ENCODE data around the gene DCAF8L2. TPM values are rescaled to one million over a fixed set of nuclear protein-coding genes. Genes with fewer than 3 reads are reported as not detected.
A peak's percentile ranks its signal among the peaks of the same experiment; 100 is the strongest.
"Not testable (repeated sequence)": the region's sequence is repeated elsewhere in the genome, so short reads cannot be mapped to it uniquely, and the experiment has no call there.

DCAF8L2 gene
- total RNA-seq, 1 donor from 2014 or later, result not detected

DNA sequence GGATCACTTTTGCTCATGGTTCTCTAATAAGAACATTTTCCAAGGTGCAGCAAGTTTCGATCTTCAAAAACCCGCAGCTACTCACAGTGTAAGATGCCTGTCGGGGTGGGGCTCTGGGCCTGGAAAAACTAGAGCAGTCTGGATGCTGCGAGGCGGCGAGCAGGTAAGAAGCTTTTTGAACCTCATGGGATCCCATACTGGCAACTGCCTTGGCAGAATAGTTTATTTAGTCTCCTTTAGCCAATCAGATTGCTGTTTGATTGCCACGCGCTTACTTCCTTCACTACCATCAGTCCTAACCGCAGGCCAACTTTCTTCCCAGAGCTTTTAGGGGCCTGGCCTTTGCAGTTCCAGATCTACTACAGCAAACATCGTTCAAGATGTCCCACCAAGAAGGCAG, 156.4 kb downstream of the DCAF8L2 start:
- Histone ChIP-seq H3K4me1 (ENCODE audit: insufficient read depth, low read length) (no peaks in the 10 kb centered on the region), H3K4me3 (ENCODE audit: insufficient read depth, low read depth, low read length) (no peak overlapping the region), H2AFZ (ENCODE audit: low read depth, low read length) (no peak overlapping the region), H4K20me1 (ENCODE audit: insufficient read depth, low read length) (no peaks in the 10 kb centered on the region), H3K9ac (ENCODE audit: low read length) (no peak overlapping the region), H3K27me3 (ENCODE audit: insufficient read depth, low read length) (no peaks in the 10 kb centered on the region), H3K27ac (ENCODE audit: low read depth, low read length) (no peak overlapping the region), H3K4me2 (ENCODE audit: low read length) (no peak overlapping the region), H3K36me3 (ENCODE audit: insufficient read depth, low read length) (no peaks in the 10 kb centered on the region), H3K9me3 (ENCODE audit: insufficient read depth, low read depth, low read length) (no peaks in the 10 kb centered on the region), H3K79me2 (ENCODE audit: insufficient read depth, low read length) (no peaks in the 10 kb centered on the region)
- no peak for DNase-seq (ENCODE audit: low read depth)
- no peak for FAIRE-seq
- Mint-ChIP-seq H3K9me3 (ENCODE audit: unreplicated experiment) (no peaks in the 10 kb centered on the region), H3K4me1 (ENCODE audit: low read depth, unreplicated experiment) (no peaks in the 10 kb centered on the region), H3K36me3 (ENCODE audit: low read depth, unreplicated experiment) (no peaks in the 10 kb centered on the region), H3K4me3 (ENCODE audit: unreplicated experiment) (no peak overlapping the region), H3K27me3 (ENCODE audit: low read depth, unreplicated experiment) (no peaks in the 10 kb centered on the region), H3K27ac (ENCODE audit: unreplicated experiment) (no peak overlapping the region)
- TF ChIP-seq EZH2 (IDR thresholded peaks at IDR 0.05; ENCODE audit: insufficient read depth, low read length), result no peak
- TF ChIP-seq, protein P1, sequence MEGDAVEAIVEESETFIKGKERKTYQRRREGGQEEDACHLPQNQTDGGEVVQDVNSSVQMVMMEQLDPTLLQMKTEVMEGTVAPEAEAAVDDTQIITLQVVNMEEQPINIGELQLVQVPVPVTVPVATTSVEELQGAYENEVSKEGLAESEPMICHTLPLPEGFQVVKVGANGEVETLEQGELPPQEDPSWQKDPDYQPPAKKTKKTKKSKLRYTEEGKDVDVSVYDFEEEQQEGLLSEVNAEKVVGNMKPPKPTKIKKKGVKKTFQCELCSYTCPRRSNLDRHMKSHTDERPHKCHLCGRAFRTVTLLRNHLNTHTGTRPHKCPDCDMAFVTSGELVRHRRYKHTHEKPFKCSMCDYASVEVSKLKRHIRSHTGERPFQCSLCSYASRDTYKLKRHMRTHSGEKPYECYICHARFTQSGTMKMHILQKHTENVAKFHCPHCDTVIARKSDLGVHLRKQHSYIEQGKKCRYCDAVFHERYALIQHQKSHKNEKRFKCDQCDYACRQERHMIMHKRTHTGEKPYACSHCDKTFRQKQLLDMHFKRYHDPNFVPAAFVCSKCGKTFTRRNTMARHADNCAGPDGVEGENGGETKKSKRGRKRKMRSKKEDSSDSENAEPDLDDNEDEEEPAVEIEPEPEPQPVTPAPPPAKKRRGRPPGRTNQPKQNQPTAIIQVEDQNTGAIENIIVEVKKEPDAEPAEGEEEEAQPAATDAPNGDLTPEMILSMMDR (IDR thresholded peaks at IDR 0.05; ENCODE audit: insufficient read depth, low read depth, low read length), result no peak

DNA sequence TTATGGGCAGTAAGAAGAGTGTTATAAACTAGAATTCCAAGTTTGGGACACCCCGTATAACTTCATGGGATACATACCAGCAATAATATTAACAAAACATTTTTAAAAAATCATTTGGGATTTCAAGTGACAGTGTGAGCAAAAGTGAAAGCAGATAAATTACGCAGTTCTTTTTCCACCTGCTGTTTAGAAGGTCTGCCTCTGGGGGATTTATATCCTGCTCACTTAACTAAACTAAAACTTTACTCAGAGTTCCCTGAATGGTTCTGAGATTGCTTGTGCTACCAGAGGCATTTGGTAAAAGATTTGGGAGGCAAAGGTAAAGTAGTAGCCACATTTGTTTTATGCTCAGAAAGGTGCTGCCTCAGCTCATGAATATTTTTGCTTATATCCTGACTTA, 160.2 kb downstream of the DCAF8L2 start:
- not testable (repeated sequence) for DNase-seq (ENCODE audit: low read depth); H3K27me3 Mint-ChIP-seq (ENCODE audit: low read depth, unreplicated experiment); H3K4me2 ChIP-seq (ENCODE audit: low read length); H3K27ac ChIP-seq (ENCODE audit: low read depth, low read length); H3K79me2 ChIP-seq (ENCODE audit: insufficient read depth, low read length); H3K36me3 ChIP-seq (ENCODE audit: insufficient read depth, low read length); H4K20me1 ChIP-seq (ENCODE audit: insufficient read depth, low read length); H3K36me3 Mint-ChIP-seq (ENCODE audit: low read depth, unreplicated experiment); H3K9me3 Mint-ChIP-seq (ENCODE audit: unreplicated experiment); H2AFZ ChIP-seq (ENCODE audit: low read depth, low read length); H3K27me3 ChIP-seq (ENCODE audit: insufficient read depth, low read length); H3K4me3 ChIP-seq (ENCODE audit: insufficient read depth, low read depth, low read length); H3K4me1 ChIP-seq (ENCODE audit: insufficient read depth, low read length); H3K9me3 ChIP-seq (ENCODE audit: insufficient read depth, low read depth, low read length); H3K9ac ChIP-seq (ENCODE audit: low read length); H3K4me3 Mint-ChIP-seq (ENCODE audit: unreplicated experiment); H3K27ac Mint-ChIP-seq (ENCODE audit: unreplicated experiment); H3K4me1 Mint-ChIP-seq (ENCODE audit: low read depth, unreplicated experiment)
- peak; percentile 43 for FAIRE-seq

DNA sequence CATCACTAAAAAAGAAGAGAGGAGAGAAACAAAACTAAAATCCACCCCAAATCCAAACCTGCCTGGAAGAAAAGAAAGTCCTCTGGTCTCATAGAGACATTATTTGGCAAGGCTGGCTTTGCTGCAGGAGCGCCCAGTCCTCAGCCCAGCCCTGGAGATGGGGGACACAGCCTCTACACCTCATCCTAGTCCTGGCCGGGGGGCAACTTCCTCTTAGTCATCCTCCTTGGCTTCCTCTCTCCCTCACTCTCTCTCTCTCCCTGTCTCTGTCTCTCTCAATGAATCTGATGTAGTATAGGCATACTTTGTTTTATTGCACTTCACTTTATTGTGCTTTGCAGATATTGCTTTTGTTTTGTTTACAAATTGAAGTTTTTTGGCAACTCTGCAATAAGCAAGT, 161.8 kb downstream of the DCAF8L2 start:
- Mint-ChIP-seq H3K36me3 (ENCODE audit: low read depth, unreplicated experiment) (no peaks in the 10 kb centered on the region), H3K4me1 (ENCODE audit: low read depth, unreplicated experiment) (no peaks in the 10 kb centered on the region), H3K9me3 (ENCODE audit: unreplicated experiment) (peaks cover 2% of the 10 kb centered on the region), H3K27ac (ENCODE audit: unreplicated experiment) (no peak overlapping the region), H3K4me3 (ENCODE audit: unreplicated experiment) (no peak overlapping the region), H3K27me3 (ENCODE audit: low read depth, unreplicated experiment) (no peaks in the 10 kb centered on the region)
- Histone ChIP-seq H3K9me3 (ENCODE audit: insufficient read depth, low read depth, low read length) (no peaks in the 10 kb centered on the region), H2AFZ (ENCODE audit: low read depth, low read length) (no peak overlapping the region), H4K20me1 (ENCODE audit: insufficient read depth, low read length) (no peaks in the 10 kb centered on the region), H3K9ac (ENCODE audit: low read length) (no peak overlapping the region), H3K4me3 (ENCODE audit: insufficient read depth, low read depth, low read length) (no peak overlapping the region), H3K4me1 (ENCODE audit: insufficient read depth, low read length) (no peaks in the 10 kb centered on the region), H3K27me3 (ENCODE audit: insufficient read depth, low read length) (no peaks in the 10 kb centered on the region), H3K36me3 (ENCODE audit: insufficient read depth, low read length) (no peaks in the 10 kb centered on the region), H3K4me2 (ENCODE audit: low read length) (no peak overlapping the region), H3K27ac (ENCODE audit: low read depth, low read length) (no peak overlapping the region), H3K79me2 (ENCODE audit: insufficient read depth, low read length) (no peaks in the 10 kb centered on the region)
- DNase-seq (ENCODE audit: low read depth), result no peak
- TF ChIP-seq, protein P1 (IDR thresholded peaks at IDR 0.05; ENCODE audit: insufficient read depth, low read depth, low read length), result no peak
- no peak for TF ChIP-seq EZH2 (IDR thresholded peaks at IDR 0.05; ENCODE audit: insufficient read depth, low read length)
- peak; percentile 34 for FAIRE-seq
